ENCODE measurements around the gene PRDX5.
A peak's percentile ranks its signal among the peaks of the same experiment; 100 is the strongest.

- peak; percentile 41 to 86 (median 56) for TF ChIP-seq CTCF (IDR thresholded peaks at IDR 0.05)
- no peak for TF ChIP-seq EP300 (IDR thresholded peaks at IDR 0.05; ENCODE audit: low read depth)
Measured at GRCh38 chr11:64331569-64332371, 13.8 kb downstream of the PRDX5 start.

All from transverse colon (tissue), 3 donors.